ENCODE data around the gene ZNRF2. TPM values are rescaled to one million over a fixed set of nuclear protein-coding genes. Genes with fewer than 3 reads are reported as not detected.

Gene ZNRF2
- total RNA-seq, 4 donors from 2014 or later, result 32.9 to 43.1 (median 35.4) TPM

GRCh38 chr7:30332549-30332948 is 48.2 kb downstream of the ZNRF2 start:
- no peak for TF ChIP-seq POLR2A (IDR thresholded peaks at IDR 0.05)
- TF ChIP-seq CTCF (IDR thresholded peaks at IDR 0.05), result no peak
- no peak overlapping the region for H3K4me3 ChIP-seq (ENCODE audit: low read depth, poor library complexity, severe bottlenecking)
- no peak for DNase-seq (ENCODE audit: low spot score in 2 of 2)
- intact Hi-C loops (cut with DNase I; ENCODE audit: low total_unique reads), result no loop called here
- WGBS, 2 donors, result 93 to 99% methylated on average over 2 of the region's 2 CpGs

GRCh38 chr7:30335763-30336487 is 51.5 kb downstream of the ZNRF2 start:
- intact Hi-C loops (cut with DNase I; ENCODE audit: low total_unique reads), result no loop called here
- WGBS, 2 donors, result 66 to 71% methylated on average over 4 of the region's 4 CpGs
- no peak overlapping the region for H3K4me3 ChIP-seq (ENCODE audit: low read depth, poor library complexity, severe bottlenecking)
- DNase-seq (ENCODE audit: low spot score in 2 of 2), result no peak
- TF ChIP-seq CTCF (IDR thresholded peaks at IDR 0.05), result no peak
- no peak for TF ChIP-seq POLR2A (IDR thresholded peaks at IDR 0.05)

GRCh38 chr7:30344513-30344912 is 60.1 kb downstream of the ZNRF2 start:
- intact Hi-C loops (cut with DNase I; ENCODE audit: low total_unique reads), result no loop called here
- TF ChIP-seq CTCF (IDR thresholded peaks at IDR 0.05) (no peak), POLR2A (IDR thresholded peaks at IDR 0.05) (no peak)
- no peak for DNase-seq (ENCODE audit: low spot score in 2 of 2)
- no peak overlapping the region for H3K4me3 ChIP-seq (ENCODE audit: low read depth, poor library complexity, severe bottlenecking)
- WGBS, 2 donors, result 77 to 81% methylated on average over 1 of the region's 1 CpG

GRCh38 chr7:30347226-30348082 is 63.1 kb downstream of the ZNRF2 start:
- WGBS, 2 donors, result 94 to 96% methylated on average over 2 of the region's 2 CpGs
- TF ChIP-seq CTCF (IDR thresholded peaks at IDR 0.05) (no peak), POLR2A (IDR thresholded peaks at IDR 0.05) (no peak)
- intact Hi-C loops (cut with DNase I; ENCODE audit: low total_unique reads), result no loop called here

GRCh38 chr7:30348083-30348560 is 63.7 kb downstream of the ZNRF2 start:
- WGBS, 2 donors, result 25 to 32% methylated on average over 2 of the region's 2 CpGs
- intact Hi-C loops (cut with DNase I; ENCODE audit: low total_unique reads), result no loop called here
- peak in 1 of 2 donors; percentile 32 for DNase-seq (ENCODE audit: low spot score in 2 of 2)
- no peak overlapping the region for H3K4me3 ChIP-seq (ENCODE audit: low read depth, poor library complexity, severe bottlenecking)
- TF ChIP-seq POLR2A (IDR thresholded peaks at IDR 0.05) (no peak), CTCF (IDR thresholded peaks at IDR 0.05) (no peak)

More at GRCh38 chr7:30347226-30348082, 63.1 kb downstream of the ZNRF2 start:
- DNase-seq (ENCODE audit: low spot score in 2 of 2), result no peak
- H3K4me3 ChIP-seq (ENCODE audit: low read depth, poor library complexity, severe bottlenecking), result no peak overlapping the region
